RWPE2 (cell line): ENCODE results near the gene NUDT1.

ENCODE experiments used
- ATAC-seq: fragments of 200-7000 bp; cut with Tn5 transposase; 3 replicates; pipeline ENCODE4 v1.9.1; 2021; ENCODE audit warnings: low read depth
- DNase-seq: peaks from one replicate; pipeline ENCODE4 v3.0.0-alpha.2; 2020; ENCODE audit warnings: low spot score
- H3K27ac ChIP-seq: fragments of 450-650 bp; 2 replicates; pipeline ENCODE4 v1.5.1; 2017; ENCODE audit warnings: mild to moderate bottlenecking; ENCODE audit not compliant: poor library complexity, severe bottlenecking
- H3K27me3 ChIP-seq: fragments of 250-450 bp; sonication (Bioruptor Pico); 2 replicates; pipeline ENCODE4 v1.5.1; 2021; ENCODE audit warnings: mild to moderate bottlenecking, moderate library complexity; ENCODE audit not compliant: insufficient read depth, poor library complexity, severe bottlenecking
- H3K36me3 ChIP-seq: fragments of 250-450 bp; sonication (Bioruptor Pico); 2 replicates; pipeline ENCODE4 v1.5.1; 2020; ENCODE audit warnings: low read depth, mild to moderate bottlenecking, moderate library complexity
- H3K4me1 ChIP-seq: fragments of 250-450 bp; sonication (Bioruptor Pico); 2 replicates; pipeline ENCODE4 v1.5.1; 2021; ENCODE audit warnings: mild to moderate bottlenecking, moderate library complexity; ENCODE audit not compliant: insufficient read depth, poor library complexity, severe bottlenecking
- H3K4me3 ChIP-seq: fragments of 250-450 bp; sonication (Bioruptor Pico); 2 replicates; pipeline ENCODE4 v1.5.1; 2021; ENCODE audit warnings: mild to moderate bottlenecking, moderate library complexity; ENCODE audit not compliant: severe bottlenecking
- H3K9me3 ChIP-seq: fragments of 250-450 bp; sonication (Bioruptor Pico); 2 replicates; pipeline ENCODE4 v1.5.1; 2021; ENCODE audit warnings: mild to moderate bottlenecking, moderate library complexity; ENCODE audit not compliant: severe bottlenecking
- TF ChIP-seq, protein P1 (sequence below): fragments of 450-650 bp; IDR thresholded peaks from one replicate; pipeline ENCODE4 v1.5.1; 2017; ENCODE audit warnings: mild to moderate bottlenecking, moderate library complexity; ENCODE audit not compliant: poor library complexity, severe bottlenecking

The NUDT1 gene

GRCh38 chr7:2274666-2275065 lies 32.6 kb downstream of the NUDT1 start:
- Histone ChIP-seq H3K9me3 (no peaks in the 10 kb centered on the region), H3K36me3 (no peaks in the 10 kb centered on the region; the same call in 1 of the 2 replicates), H3K27ac (no peak overlapping the region), H3K27me3 (no peaks in the 10 kb centered on the region), H3K4me1 (peaks cover 4% of the 10 kb centered on the region), H3K4me3 (no peak overlapping the region)
- no peak for ATAC-seq
- no peak for DNase-seq
- TF ChIP-seq, protein P1, sequence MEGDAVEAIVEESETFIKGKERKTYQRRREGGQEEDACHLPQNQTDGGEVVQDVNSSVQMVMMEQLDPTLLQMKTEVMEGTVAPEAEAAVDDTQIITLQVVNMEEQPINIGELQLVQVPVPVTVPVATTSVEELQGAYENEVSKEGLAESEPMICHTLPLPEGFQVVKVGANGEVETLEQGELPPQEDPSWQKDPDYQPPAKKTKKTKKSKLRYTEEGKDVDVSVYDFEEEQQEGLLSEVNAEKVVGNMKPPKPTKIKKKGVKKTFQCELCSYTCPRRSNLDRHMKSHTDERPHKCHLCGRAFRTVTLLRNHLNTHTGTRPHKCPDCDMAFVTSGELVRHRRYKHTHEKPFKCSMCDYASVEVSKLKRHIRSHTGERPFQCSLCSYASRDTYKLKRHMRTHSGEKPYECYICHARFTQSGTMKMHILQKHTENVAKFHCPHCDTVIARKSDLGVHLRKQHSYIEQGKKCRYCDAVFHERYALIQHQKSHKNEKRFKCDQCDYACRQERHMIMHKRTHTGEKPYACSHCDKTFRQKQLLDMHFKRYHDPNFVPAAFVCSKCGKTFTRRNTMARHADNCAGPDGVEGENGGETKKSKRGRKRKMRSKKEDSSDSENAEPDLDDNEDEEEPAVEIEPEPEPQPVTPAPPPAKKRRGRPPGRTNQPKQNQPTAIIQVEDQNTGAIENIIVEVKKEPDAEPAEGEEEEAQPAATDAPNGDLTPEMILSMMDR: no peak

GRCh38 chr7:2275101-2275500 lies 33.1 kb downstream of the NUDT1 start:
- TF ChIP-seq, protein P1: no peak
- H3K36me3 ChIP-seq: no peaks in the 10 kb centered on the region; the same call in 1 of the 2 replicates
- H3K27ac ChIP-seq: no peak overlapping the region
- no peak for ATAC-seq
- no peak overlapping the region for H3K4me3 ChIP-seq
- no peaks in the 10 kb centered on the region for H3K9me3 ChIP-seq
- no peak for DNase-seq
- H3K27me3 ChIP-seq: no peaks in the 10 kb centered on the region
- no peaks in the 10 kb centered on the region for H3K4me1 ChIP-seq

DNA sequence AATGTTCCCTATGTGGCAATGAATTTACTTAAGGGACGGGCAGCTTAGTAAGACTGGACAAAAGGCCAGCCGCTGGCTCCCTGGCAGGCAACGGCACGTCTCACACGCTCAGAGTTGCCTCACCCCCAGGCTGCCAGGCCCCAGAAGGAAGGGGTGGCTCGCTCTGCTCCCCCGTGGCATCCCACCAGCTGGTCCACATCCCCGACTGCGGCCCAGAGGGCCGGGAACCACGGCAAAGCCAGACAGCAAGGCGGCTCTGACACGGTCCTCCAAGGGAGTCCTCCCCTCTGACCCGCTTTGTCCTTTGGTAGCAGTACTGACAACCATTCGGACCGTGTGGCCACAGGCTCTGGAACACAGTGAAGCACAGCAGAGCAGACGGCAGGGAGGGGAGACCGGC lies 34.1 kb downstream of the NUDT1 start:
- Histone ChIP-seq H3K9me3 (no peaks in the 10 kb centered on the region), H3K27ac (no peak overlapping the region), H3K4me3 (no peak overlapping the region), H3K4me1 (no peaks in the 10 kb centered on the region), H3K36me3 (no peaks in the 10 kb centered on the region; the same call in 1 of the 2 replicates), H3K27me3 (no peaks in the 10 kb centered on the region)
- TF ChIP-seq, protein P1: no peak
- ATAC-seq (no peak; the same call in 2 of the 3 replicates), DNase-seq (no peak)

DNA sequence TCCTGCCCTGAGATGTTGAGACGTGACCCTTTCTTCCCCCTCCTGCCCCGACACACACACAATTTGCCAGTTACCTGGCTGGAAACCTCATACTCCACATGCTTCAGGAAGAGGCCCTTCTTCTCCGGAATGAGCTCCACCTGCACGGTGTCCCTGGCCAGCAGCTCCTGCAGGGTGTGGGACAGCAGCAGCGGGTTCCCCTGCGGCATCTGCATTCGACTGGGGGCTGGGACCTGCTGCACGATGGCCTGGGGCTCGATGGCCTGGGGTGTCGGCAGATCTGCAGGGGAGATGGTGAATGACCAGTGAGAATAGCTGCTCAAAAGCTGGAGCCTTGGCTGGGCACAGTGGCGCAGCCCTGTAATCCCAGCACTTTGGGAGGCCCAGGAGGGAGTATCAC lies 36.0 kb downstream of the NUDT1 start:
- Histone ChIP-seq H3K36me3 (no peaks in the 10 kb centered on the region; the same call in 1 of the 2 replicates), H3K4me3 (no peak overlapping the region), H3K4me1 (no peaks in the 10 kb centered on the region), H3K27me3 (no peaks in the 10 kb centered on the region), H3K27ac (no peak overlapping the region), H3K9me3 (no peaks in the 10 kb centered on the region)
- ATAC-seq (no peak), DNase-seq (no peak)
- TF ChIP-seq, protein P1: no peak

DNA sequence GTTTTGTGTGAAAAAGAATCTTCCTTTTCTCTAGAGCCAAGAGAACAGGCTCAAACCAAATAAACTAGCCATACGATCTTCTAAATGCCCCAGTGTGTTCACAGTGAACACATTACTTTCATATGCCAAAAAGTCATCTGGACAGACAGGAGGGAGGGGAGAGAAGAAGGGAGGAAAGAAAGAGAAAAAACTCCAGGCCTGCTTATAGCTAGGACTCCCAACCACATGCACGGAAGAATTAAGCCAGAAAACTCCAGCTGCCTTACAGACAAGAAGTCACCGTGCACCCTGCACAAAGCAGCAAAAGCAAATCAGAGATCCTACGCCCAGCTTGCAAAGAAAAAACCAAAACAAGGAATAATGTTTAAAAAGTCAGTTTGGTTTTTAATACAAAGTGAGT lies 37.9 kb downstream of the NUDT1 start:
- TF ChIP-seq, protein P1: no peak
- no peak for ATAC-seq
- no peak for DNase-seq
- Histone ChIP-seq H3K9me3 (no peaks in the 10 kb centered on the region), H3K4me1 (no peaks in the 10 kb centered on the region), H3K27ac (no peak overlapping the region), H3K4me3 (no peak overlapping the region), H3K36me3 (no peaks in the 10 kb centered on the region; the same call in 1 of the 2 replicates), H3K27me3 (no peaks in the 10 kb centered on the region)
